GM12872 (cell line): ENCODE results near the gene ZNF384.

Source experiments
- TF ChIP-seq, protein P1 (sequence below): IDR thresholded peaks from 3 replicates; pipeline ENCODE4 v1.5.1; 2011; ENCODE audit warnings: low read depth, mild to moderate bottlenecking, low read length, moderate library complexity; ENCODE audit not compliant: insufficient read depth

The ZNF384 gene

DNA sequence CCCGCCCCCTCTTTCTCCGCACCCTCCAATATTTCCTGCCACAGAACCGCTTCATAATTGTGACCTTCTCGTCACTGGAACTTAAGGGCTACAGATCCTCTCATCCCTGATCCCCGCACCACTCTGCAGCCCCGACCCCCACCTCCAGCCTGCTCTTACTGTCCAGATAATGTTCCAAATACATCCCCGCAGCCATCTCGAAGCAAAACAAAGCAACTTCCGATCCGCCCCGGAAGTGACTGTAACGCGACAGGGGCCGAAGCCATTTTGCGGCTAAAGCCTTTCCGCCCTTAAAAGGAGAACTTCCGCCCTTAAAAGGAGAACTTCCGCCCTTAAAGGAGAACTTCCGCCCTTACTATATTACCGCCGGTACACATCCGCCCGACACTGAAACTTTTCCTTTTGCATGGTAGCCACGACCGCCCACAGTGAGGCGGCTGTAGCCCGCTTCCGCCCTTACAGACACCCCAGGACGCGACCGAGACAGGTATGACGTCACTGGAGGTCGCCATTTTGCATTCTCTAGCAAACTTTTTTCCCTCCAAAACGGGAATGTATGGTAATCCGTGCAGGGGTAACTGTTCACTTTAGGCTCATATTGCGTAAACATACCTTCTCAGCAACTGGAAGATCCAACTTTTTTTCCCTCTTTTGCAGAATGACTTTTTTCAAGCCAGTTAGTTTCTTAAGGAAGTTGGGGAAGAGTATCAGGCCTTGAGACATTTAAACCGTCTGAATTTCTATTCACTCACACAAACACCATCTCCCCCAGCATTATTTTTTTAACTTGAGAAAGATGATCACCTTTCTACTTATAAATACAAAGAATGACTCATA, 26.1 kb downstream of the ZNF384 start, which contains the start of gene ING4:
Gene ING4 (minus strand): TSS at position 214 of the 837 bp plus-strand sequence. CDS start 18 bp downstream, at position 196.
- TF ChIP-seq, protein P1, sequence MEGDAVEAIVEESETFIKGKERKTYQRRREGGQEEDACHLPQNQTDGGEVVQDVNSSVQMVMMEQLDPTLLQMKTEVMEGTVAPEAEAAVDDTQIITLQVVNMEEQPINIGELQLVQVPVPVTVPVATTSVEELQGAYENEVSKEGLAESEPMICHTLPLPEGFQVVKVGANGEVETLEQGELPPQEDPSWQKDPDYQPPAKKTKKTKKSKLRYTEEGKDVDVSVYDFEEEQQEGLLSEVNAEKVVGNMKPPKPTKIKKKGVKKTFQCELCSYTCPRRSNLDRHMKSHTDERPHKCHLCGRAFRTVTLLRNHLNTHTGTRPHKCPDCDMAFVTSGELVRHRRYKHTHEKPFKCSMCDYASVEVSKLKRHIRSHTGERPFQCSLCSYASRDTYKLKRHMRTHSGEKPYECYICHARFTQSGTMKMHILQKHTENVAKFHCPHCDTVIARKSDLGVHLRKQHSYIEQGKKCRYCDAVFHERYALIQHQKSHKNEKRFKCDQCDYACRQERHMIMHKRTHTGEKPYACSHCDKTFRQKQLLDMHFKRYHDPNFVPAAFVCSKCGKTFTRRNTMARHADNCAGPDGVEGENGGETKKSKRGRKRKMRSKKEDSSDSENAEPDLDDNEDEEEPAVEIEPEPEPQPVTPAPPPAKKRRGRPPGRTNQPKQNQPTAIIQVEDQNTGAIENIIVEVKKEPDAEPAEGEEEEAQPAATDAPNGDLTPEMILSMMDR, result no peak

DNA sequence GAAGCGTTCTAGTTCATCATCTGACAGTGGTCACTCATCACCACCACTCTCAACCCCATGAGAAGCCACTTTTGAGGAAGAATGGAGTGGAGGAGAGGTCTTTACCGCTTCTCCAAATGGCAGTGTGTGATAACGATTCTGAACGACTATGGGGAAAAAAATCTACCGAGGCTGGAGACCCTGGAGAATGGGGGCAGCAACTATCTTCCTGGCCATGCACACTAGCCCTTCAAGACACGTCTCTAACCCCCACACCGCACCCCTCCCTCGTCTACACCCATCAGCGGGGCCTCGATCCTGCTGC, 26.6 kb downstream of the ZNF384 start:
- TF ChIP-seq, protein P1, result no peak

DNA sequence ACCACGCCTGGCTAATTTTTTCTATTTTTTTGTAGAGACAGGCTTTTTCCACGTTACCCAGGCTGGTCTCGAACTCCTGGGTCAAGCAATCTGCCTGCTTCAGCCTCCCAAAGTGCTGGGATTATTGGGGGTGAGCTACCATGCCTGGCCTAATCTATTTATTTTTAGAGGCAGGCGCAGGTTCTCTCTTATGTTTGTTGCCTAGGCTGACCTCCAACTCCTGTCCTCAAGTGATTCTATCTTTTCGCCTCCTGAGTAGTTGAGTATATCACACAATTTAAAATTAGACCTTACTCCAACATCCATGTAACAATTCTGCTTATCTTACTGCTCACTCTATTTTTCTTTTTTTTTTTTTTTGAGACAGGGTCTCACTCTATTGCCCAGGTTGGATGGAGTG, 35.2 kb downstream of the ZNF384 start:
- TF ChIP-seq, protein P1, result no peak

DNA sequence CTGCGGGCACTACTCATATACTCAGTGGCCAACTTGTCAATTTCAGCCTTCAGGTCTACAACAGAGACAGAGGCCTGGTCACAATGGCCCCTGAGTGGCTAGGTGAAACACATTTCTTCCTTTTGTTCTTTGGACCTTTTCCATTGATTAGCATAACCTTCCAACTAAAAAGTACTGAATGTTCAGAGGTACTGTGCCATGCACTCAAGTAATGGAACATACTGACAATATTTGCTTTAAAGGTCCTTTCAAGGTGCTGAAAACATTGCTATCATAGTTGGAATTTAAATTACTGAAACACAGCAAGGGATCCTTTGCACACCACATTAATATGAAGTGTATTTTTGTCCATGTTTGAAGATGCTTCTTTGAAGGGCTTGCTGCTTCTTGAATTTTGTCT, 35.8 kb downstream of the ZNF384 start:
- TF ChIP-seq, protein P1, result no peak

DNA sequence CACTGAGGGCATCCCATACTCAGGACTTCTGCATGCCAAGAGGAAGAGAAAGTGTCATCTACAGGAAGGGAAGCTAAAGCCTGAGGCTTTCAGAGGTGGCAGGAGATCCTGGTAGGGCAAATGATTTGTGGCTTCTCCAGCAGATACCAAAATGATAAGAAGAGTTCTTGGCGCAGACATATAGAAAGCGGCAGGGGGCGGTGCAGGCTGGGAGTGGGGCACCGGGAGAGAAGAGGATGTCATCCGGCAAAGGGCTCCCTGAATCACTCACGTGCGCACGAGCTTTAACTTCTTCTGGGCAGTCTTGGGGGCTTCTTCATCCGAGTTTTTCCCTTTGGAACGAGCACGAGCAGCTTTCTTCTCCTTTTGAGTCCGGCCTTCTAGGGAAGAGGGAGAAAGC, 36.8 kb downstream of the ZNF384 start:
- TF ChIP-seq, protein P1, result no peak

DNA sequence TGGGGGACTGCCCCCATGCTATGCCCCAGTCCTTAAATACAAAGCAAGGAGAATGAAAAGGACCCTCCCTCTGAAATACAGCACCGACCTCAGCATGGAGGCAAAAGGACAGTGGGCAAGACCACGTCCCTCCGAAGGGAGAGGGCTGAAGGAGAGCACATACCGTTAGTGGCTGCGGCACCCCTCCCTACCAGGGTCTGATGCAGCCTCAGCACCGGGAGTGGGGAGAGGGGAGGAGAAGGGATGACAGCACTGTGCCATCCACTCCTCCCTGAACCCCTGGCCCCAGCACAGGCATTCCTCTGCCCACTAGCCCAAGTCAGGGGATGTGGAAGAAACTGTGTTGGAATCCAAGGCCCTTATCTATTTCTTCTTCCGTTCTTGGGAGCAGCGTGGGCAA, 38.3 kb downstream of the ZNF384 start:
- TF ChIP-seq, protein P1, result no peak

DNA sequence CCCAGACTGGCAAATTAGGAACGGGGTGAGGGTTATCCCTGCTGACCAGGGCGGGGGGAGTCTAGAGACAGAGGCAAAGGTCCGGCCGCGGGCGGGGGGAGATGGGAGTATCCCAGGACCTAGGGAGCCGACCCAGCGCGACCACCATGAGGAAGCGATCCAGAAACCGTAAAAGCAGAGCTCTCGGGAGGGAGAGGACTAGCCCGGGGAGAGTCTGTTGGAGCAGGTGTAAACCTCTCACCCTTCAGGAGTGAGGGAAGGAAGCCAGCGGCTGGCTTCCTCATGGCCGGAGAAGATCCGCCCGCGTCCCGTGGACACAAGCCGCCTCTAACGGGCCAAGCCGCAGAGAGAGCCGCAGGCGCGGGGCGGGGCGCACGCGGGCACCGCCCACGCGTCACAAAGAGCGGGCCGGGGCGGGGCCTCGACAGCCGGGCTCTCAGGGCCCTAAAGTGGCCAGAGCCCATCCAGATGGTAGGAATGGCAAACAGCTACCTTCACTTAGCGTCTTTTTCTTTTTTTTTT, 42.0 kb downstream of the ZNF384 start, which contains the start of gene ACRBP:
Gene ACRBP (minus strand): TSS at position 350 of the 522 bp plus-strand sequence. CDS start 66 bp downstream, at position 284.
- TF ChIP-seq, protein P1, result no peak
